Kidney (tissue), 14 donors: ENCODE data around the gene BLOC1S4. TPM values are rescaled to one million over a fixed set of nuclear protein-coding genes. Genes with fewer than 3 reads are reported as not detected.

Source experiments
- DNase-seq, 5 donors: peaks; one replicate each; pipeline ENCODE4 v3.0.0-alpha.2; 2013 to 2020
- FAIRE-seq: peaks from 2 replicates; lab custom pipeline; 2012; peaks lifted over from hg19 to GRCh38; lab: Jason Lieb, UNC
- H3K27ac ChIP-seq, 2 donors: one replicate each; pipeline ENCODE4 v1.7.0; 2013; ENCODE audit warnings: low read depth in 2 of 2, low read length in 2 of 2, inconsistent platforms in 1 of 2
- H3K27me3 ChIP-seq: one replicate; pipeline ENCODE4 v1.7.1; 2013; ENCODE audit warnings: low read length, inconsistent platforms; ENCODE audit not compliant: control insufficient read depth, insufficient read depth
- H3K36me3 ChIP-seq, 3 donors: one replicate each; pipeline versions ENCODE4 v1.7.0 to v1.7.1; 2013; ENCODE audit warnings: low read length in 3 of 3, control low read depth in 1 of 3, inconsistent platforms in 1 of 3; ENCODE audit not compliant: insufficient read depth in 3 of 3, control insufficient read depth in 2 of 3
- H3K4me1 ChIP-seq, 3 donors: one replicate each; pipeline versions ENCODE4 v1.7.0 to v1.7.1; 2013; ENCODE audit warnings: low read length in 3 of 3, inconsistent platforms in 1 of 3, low read depth in 1 of 3; ENCODE audit not compliant: control insufficient read depth in 2 of 3, insufficient read depth in 2 of 3
- H3K4me3 ChIP-seq, 3 donors: one replicate each; pipeline versions ENCODE4 v1.7.0 to v1.8.1; 2013; ENCODE audit warnings: low read length in 3 of 3, control low read depth in 1 of 3, inconsistent platforms in 1 of 3
- H3K9ac ChIP-seq, 3 donors: one replicate each; pipeline versions ENCODE4 v1.7.0 to v1.7.1; 2013; ENCODE audit warnings: low read length in 3 of 3, control low read depth in 1 of 3, inconsistent platforms in 1 of 3
- H3K9me3 ChIP-seq, 3 donors: one replicate each; pipeline versions ENCODE4 v1.7.0 to v1.7.1; 2013; ENCODE audit warnings: low read length in 3 of 3, control low read depth in 1 of 3, inconsistent platforms in 1 of 3; ENCODE audit not compliant: control insufficient read depth in 2 of 3, insufficient read depth in 1 of 3
- CTCF ChIP-seq: IDR thresholded peaks from 3 replicates; pipeline ENCODE4 v1.5.1; 2012; ENCODE audit warnings: mild to moderate bottlenecking, moderate library complexity, borderline replicate concordance; ENCODE audit not compliant: insufficient read depth; ENCODE audit errors: extremely low read depth
- intact Hi-C: fragments of 100-400 bp; cut with DNase I; formaldehyde crosslinking; loops from one replicate; pipeline ENCODE4 v1.11.1; 2022
- polyA plus RNA-seq: library from polyadenylated mRNA; stranded (reverse); fragments of 350-450 nt; fragmentation: Illumina TruSeq; extraction: RNeasy Lipid Tissue Mini Kit (QIAGEN cat#74804); gene quantifications from one replicate; pipeline ENCODE4 v1.2.3, GENCODE V29; 2014; ENCODE audit warnings: low read depth, low replicate concordance; ENCODE audit not compliant: insufficient read depth
- total RNA-seq: library from RNA; stranded (reverse); fragmentation: NEBNext Ultra II Directional; extraction: Animal tissue kit (Norgen Biotek cat#: 25700); gene quantifications from one replicate; pipeline ENCODE4 v1.2.1, GENCODE V29; 2021
- donor health status: control.
- donor health status: control.
- donor health status: control.
- donor health status: control.
- donor health status: control.
- donor health status: DM: yes; HTN: yes; CAD: no.
- donor health status: Normal renal cell carcinoma (clear cell type).

BLOC1S4 gene
- total and polyA plus RNA-seq, 2 donors from 2014 or later = 12.3 to 14.2 TPM

- peaks cover 0 to 2% (median 0%) of the 10 kb centered on the region in 3 donors for H3K36me3 ChIP-seq
- H3K9ac ChIP-seq = peak within 1 kb of the TSS; percentile 61 to 95 (median 89)
- DNase-seq (peak; percentile 97 to 99 (median 98)), FAIRE-seq (no peak)
- peak within 1 kb of the TSS; percentile 82 for H3K27ac ChIP-seq
- TF ChIP-seq CTCF = no peak
- no peaks in the 10 kb centered on the region for H3K9me3 ChIP-seq
- H3K27me3 ChIP-seq = no peaks in the 10 kb centered on the region
- intact Hi-C loops = loop anchor here (10.0 kb wide), 1 partner anchor 365 kb away; no protein-coding TSS in a partner anchor
- peaks cover 0 to 10% (median 9%) of the 10 kb centered on the region in 3 donors for H3K4me1 ChIP-seq
- H3K4me3 ChIP-seq = peak within 1 kb of the TSS; percentile 88 to 95 (median 93)
Observed at GRCh38 chr4:6709230-6710114, 6.5 kb upstream of the BLOC1S4 start, which contains the start of gene MRFAP1L1. MRFAP1L1 (minus strand) TSS chr4:6709865; CDS start chr4:6709629, 236 bp downstream.

GRCh38 chr4:6710282-6710681 lies 5.7 kb upstream of the BLOC1S4 start:
- no peak for TF ChIP-seq CTCF
- Histone ChIP-seq H3K4me1 (peaks cover 0 to 10% (median 9%) of the 10 kb centered on the region in 3 donors), H3K27me3 (no peaks in the 10 kb centered on the region), H3K27ac (peak overlapping the region in 1 of 2 donors; percentile 49), H3K4me3 (peak overlapping the region; percentile 64 to 93 (median 88)), H3K9ac (peak overlapping the region; percentile 40 to 61 (median 44)), H3K9me3 (no peaks in the 10 kb centered on the region), H3K36me3 (peaks cover 0 to under 1% (median 0%) of the 10 kb centered on the region in 3 donors)
- intact Hi-C loops = loop anchor here (10.0 kb wide), 1 partner anchor 365 kb away; no protein-coding TSS in a partner anchor
- DNase-seq = no peak
- FAIRE-seq = no peak

GRCh38 chr4:6710996-6711395 lies 5.0 kb upstream of the BLOC1S4 start:
- TF ChIP-seq CTCF = no peak
- no peak overlapping the region for H3K27ac ChIP-seq
- no peaks in the 10 kb centered on the region for H3K9me3 ChIP-seq
- no peak for DNase-seq
- H3K4me3 ChIP-seq = no peak overlapping the region
- H3K36me3 ChIP-seq = no peaks in the 10 kb centered on the region
- no peaks in the 10 kb centered on the region for H3K27me3 ChIP-seq
- peaks cover 0 to 13% (median 12%) of the 10 kb centered on the region in 3 donors for H3K4me1 ChIP-seq
- FAIRE-seq = no peak
- no peak overlapping the region for H3K9ac ChIP-seq
- intact Hi-C loops = loop anchor here (10.0 kb wide), 1 partner anchor 364 kb away; no protein-coding TSS in a partner anchor
